ENCODE results near the gene FPR2. TPM values are rescaled to one million over a fixed set of nuclear protein-coding genes. Genes with fewer than 3 reads are reported as not detected.

FPR2 gene
- total and polyA plus RNA-seq, 9 of the 15 experiments (the other 6 are each of a cell fraction or from before 2014, with no cell fraction given): 0.03 to 0.15 (median 0.07) TPM; not detected in 6

DNA sequence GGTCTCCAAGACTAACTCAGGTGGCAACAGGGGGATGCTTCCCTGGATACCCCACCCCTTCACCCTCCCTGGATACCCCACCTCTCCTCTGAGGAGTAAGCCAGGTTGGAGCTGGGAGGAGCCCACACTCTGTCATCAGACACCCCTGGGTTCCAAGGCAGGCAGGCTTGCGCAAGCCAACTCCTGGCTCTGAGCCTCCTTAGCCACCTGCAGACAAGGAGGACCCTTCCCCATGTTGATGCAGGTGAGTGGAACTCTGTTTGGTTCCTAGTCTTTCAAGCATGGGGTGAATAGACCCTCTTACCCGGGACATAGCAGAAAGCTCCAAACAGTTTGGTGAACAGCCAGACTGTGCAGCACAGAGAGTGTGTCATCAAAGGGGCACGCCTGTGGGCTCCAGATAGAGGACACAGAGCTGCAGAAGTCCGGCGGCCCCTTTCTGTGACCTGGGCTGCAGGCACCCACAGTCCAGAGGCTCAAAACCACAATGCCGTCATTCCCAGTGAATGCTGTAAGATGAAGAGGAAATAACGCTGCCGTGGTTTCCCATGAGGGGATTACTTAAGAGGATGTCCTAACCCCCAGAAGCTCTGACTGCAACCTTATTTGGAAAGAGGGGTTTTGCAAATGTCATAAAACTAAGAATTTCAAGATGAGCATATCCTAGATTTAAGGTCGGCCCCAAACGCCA lies 25.1 kb upstream of the FPR2 start (continued):
- TF ChIP-seq HIVEP1 (CRISPR knock-in tag; IDR thresholded peaks at IDR 0.05) (no peak), CBFA2T2 (conservative IDR thresholded peaks at IDR 0.05) (peak; percentile 59), ZBTB17 (CRISPR knock-in tag; IDR thresholded peaks at IDR 0.05) (no peak), STAT5B (CRISPR knock-in tag; IDR thresholded peaks at IDR 0.05) (no peak), KDM4B (IDR thresholded peaks at IDR 0.05; ENCODE audit: borderline replicate concordance in 2 of 2, low read depth in 1 of 2) (no peak), NR2C1 (IDR thresholded peaks at IDR 0.05) (no peak), NR2C1 (tag; IDR thresholded peaks at IDR 0.05) (no peak), MED1 (CRISPR knock-in tag; IDR thresholded peaks at IDR 0.05; ENCODE audit: borderline replicate concordance) (no peak), ZNF175 (CRISPR knock-in tag; IDR thresholded peaks at IDR 0.05; ENCODE audit: low read depth) (peak; percentile 78), CCNT2 (IDR thresholded peaks at IDR 0.05; ENCODE audit: borderline replicate concordance, extremely low read depth, insufficient read length, low read depth, low read length) (no peak), OTX1 (CRISPR knock-in tag; IDR thresholded peaks at IDR 0.05) (no peak), PHB2 (IDR thresholded peaks at IDR 0.05; ENCODE audit: low read depth) (no peak)
- TF ChIP-seq, protein P1, sequence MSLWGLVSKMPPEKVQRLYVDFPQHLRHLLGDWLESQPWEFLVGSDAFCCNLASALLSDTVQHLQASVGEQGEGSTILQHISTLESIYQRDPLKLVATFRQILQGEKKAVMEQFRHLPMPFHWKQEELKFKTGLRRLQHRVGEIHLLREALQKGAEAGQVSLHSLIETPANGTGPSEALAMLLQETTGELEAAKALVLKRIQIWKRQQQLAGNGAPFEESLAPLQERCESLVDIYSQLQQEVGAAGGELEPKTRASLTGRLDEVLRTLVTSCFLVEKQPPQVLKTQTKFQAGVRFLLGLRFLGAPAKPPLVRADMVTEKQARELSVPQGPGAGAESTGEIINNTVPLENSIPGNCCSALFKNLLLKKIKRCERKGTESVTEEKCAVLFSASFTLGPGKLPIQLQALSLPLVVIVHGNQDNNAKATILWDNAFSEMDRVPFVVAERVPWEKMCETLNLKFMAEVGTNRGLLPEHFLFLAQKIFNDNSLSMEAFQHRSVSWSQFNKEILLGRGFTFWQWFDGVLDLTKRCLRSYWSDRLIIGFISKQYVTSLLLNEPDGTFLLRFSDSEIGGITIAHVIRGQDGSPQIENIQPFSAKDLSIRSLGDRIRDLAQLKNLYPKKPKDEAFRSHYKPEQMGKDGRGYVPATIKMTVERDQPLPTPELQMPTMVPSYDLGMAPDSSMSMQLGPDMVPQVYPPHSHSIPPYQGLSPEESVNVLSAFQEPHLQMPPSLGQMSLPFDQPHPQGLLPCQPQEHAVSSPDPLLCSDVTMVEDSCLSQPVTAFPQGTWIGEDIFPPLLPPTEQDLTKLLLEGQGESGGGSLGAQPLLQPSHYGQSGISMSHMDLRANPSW (CRISPR knock-in tag; IDR thresholded peaks at IDR 0.05): no peak
- TF ChIP-seq, protein P2, sequence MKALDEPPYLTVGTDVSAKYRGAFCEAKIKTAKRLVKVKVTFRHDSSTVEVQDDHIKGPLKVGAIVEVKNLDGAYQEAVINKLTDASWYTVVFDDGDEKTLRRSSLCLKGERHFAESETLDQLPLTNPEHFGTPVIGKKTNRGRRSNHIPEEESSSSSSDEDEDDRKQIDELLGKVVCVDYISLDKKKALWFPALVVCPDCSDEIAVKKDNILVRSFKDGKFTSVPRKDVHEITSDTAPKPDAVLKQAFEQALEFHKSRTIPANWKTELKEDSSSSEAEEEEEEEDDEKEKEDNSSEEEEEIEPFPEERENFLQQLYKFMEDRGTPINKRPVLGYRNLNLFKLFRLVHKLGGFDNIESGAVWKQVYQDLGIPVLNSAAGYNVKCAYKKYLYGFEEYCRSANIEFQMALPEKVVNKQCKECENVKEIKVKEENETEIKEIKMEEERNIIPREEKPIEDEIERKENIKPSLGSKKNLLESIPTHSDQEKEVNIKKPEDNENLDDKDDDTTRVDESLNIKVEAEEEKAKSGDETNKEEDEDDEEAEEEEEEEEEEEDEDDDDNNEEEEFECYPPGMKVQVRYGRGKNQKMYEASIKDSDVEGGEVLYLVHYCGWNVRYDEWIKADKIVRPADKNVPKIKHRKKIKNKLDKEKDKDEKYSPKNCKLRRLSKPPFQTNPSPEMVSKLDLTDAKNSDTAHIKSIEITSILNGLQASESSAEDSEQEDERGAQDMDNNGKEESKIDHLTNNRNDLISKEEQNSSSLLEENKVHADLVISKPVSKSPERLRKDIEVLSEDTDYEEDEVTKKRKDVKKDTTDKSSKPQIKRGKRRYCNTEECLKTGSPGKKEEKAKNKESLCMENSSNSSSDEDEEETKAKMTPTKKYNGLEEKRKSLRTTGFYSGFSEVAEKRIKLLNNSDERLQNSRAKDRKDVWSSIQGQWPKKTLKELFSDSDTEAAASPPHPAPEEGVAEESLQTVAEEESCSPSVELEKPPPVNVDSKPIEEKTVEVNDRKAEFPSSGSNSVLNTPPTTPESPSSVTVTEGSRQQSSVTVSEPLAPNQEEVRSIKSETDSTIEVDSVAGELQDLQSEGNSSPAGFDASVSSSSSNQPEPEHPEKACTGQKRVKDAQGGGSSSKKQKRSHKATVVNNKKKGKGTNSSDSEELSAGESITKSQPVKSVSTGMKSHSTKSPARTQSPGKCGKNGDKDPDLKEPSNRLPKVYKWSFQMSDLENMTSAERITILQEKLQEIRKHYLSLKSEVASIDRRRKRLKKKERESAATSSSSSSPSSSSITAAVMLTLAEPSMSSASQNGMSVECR (CRISPR knock-in tag; IDR thresholded peaks at IDR 0.05): no peak
- TF ChIP-seq, protein P3, sequence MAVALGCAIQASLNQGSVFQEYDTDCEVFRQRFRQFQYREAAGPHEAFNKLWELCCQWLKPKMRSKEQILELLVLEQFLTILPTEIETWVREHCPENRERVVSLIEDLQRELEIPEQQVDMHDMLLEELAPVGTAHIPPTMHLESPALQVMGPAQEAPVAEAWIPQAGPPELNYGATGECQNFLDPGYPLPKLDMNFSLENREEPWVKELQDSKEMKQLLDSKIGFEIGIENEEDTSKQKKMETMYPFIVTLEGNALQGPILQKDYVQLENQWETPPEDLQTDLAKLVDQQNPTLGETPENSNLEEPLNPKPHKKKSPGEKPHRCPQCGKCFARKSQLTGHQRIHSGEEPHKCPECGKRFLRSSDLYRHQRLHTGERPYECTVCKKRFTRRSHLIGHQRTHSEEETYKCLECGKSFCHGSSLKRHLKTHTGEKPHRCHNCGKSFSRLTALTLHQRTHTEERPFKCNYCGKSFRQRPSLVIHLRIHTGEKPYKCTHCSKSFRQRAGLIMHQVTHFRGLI (CRISPR knock-in tag; IDR thresholded peaks at IDR 0.05): no peak
- TF ChIP-seq, protein P4, sequence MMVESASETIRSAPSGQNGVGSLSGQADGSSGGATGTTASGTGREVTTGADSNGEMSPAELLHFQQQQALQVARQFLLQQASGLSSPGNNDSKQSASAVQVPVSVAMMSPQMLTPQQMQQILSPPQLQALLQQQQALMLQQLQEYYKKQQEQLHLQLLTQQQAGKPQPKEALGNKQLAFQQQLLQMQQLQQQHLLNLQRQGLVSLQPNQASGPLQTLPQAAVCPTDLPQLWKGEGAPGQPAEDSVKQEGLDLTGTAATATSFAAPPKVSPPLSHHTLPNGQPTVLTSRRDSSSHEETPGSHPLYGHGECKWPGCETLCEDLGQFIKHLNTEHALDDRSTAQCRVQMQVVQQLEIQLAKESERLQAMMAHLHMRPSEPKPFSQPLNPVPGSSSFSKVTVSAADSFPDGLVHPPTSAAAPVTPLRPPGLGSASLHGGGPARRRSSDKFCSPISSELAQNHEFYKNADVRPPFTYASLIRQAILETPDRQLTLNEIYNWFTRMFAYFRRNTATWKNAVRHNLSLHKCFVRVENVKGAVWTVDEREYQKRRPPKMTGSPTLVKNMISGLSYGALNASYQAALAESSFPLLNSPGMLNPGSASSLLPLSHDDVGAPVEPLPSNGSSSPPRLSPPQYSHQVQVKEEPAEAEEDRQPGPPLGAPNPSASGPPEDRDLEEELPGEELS (CRISPR knock-in tag; IDR thresholded peaks at IDR 0.05; ENCODE audit: borderline replicate concordance): no peak

Data from K562 (cell line).